GM12891 (cell line): ENCODE measurements around the gene GDNF.

Experiments
- POLR2A ChIP-seq: IDR thresholded peaks from 2 replicates; pipeline ENCODE4 v1.6.1; 2011; ENCODE audit warnings: low read depth, low read length, control low read depth
- TAF1 ChIP-seq: IDR thresholded peaks from 2 replicates; pipeline ENCODE4 v1.6.1; 2011; ENCODE audit warnings: low read depth, low read length, control low read depth

DNA sequence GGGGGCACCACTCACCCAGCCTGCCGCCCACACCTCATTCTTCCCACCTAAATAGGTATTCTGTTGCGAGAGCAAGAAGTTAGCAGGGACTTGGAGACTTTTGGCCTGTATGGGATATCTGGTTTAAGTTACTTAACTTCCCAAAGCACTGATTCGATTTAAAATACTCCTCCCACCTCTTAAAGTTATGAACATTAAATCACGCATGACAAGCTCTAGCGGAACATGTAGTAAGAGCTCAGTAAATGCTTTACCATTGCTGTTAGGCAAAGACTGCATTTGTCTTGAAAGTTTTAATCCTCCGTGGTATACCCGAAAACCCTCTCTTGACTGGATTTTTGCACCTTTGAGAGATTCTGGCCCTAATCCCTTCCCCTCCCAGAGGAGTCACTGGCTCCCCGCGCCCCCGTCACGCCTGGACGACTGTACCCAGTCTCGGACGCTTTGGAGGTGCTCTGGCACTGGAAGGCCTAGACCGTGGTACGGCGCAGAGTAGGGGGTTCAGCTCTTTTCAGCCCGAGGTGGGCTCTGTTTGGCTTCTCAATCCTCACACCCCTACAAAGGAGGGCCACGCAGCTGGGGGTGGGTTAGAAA is 4.4 kb downstream of the GDNF start:
- TF ChIP-seq POLR2A: no peak
- no peak for TF ChIP-seq TAF1
